ENCODE results near the gene PAGR1.

- TF ChIP-seq CTCF (IDR thresholded peaks at IDR 0.05) (peak; percentile 73), EZH2 (IDR thresholded peaks at IDR 0.05) (no peak), EZH2phosphoT487 (IDR thresholded peaks at IDR 0.05) (no peak)
Observed at GRCh38 chr16:29862884-29863668, 47.1 kb downstream of the PAGR1 start, which contains the start of gene CDIPT.
